HG03520 (cell line): ENCODE data around the gene FGFBP3.

Experiments used
- ATAC-seq: cut with Tn5 transposase; IDR thresholded peaks from one replicate; pipeline ENCODE4 v1.9.1; 2021; ENCODE audit warnings: mild to moderate bottlenecking, moderate library complexity; ENCODE audit not compliant: unreplicated experiment

FGFBP3 gene, protein sequence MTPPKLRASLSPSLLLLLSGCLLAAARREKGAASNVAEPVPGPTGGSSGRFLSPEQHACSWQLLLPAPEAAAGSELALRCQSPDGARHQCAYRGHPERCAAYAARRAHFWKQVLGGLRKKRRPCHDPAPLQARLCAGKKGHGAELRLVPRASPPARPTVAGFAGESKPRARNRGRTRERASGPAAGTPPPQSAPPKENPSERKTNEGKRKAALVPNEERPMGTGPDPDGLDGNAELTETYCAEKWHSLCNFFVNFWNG

DNA sequence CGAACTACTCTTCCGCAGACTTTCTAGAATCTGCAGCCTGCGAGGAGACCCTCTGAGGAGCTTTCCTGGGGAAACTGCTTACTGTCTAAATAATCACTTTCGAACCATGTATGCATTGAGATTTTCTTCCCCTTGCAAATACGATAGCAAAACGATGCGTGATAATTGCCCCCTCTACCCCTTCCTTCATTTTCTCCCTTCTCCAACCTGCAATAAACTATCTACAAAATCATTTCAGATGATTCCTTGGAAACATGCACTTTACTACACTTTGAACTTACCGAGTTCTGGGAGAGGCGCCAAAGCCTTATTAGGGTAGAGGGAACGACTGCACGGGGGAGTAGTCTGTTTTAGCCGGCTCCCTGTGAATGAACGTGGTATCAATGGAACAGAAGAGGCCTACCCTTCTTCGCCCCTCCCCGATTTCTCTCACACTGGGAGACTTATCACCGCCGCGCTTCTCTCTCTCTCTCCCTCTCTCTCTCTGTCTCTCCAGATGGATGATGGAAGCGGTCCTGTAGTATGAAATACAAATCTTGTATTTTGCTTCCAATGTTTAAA, at the start of gene FGFBP3:
Gene FGFBP3, minus strand, starts transcription at position 370 of the 561 bp plus-strand sequence. CDS start 517 bp downstream, outside the sequence.
- no peak for ATAC-seq

DNA sequence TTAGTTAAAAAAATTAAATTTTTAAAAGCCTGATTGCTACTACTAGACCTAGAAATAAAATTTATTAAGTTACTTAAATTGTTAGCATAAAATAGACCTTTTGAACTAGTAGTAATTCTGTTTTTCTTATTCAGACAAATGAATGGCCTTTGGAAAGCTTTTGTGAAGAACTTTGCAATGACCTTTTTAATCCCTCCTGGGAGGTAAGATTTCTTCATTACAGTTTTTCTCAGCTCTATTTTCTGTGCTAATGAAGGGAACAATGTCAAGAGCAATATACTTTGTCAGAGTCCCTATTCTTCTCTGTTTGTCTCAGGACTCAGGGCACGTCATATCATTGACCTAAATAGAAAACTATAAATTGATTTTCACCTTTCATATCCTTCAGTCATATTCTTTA, 47.8 kb upstream of the FGFBP3 start:
- ATAC-seq: no peak

DNA sequence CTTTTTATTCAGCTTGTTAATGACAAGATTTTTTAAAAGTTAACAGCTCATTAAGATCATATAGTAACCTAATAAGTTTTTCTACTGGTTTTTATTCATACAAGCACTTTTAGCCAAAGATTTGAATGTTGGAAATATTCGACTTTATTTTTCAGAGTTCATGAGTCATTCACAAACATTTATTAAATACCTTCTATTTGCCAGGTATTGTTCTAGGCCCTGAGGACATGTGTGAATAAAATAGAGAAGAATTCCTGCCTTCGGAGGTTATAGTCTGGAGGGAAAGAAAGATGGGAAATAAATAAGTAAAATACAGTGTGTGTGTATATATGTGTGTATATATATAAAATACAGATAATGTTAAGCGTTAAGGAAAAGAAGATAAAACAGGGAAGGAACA, 45.8 kb upstream of the FGFBP3 start:
- ATAC-seq: no peak

DNA sequence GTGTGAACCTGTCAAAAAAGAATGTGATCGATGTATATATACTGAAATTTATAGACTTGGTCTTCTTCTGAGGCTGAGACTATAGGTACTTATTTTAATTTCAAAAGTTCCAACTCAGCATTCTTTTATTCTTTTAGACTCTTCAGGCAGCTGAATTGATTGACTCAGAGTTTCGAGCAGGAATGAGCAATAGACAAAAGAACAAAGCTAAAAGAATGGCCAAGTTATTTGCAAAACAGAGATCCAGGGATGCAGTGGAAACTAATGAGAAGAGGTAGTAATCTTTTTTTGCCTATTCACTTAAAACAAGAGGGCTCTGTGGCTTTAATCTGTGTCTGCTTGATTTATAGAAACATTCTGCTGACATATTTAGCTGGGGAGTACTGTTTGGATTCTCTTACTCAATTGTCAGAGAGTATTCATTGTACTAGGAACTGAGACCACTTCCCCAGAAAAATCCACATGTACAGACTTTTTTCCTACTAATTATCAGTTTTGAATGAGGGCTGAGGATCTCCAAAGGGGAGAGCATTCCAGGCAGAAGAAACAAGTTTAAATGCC, 44.4 kb upstream of the FGFBP3 start:
- ATAC-seq: no peak

DNA sequence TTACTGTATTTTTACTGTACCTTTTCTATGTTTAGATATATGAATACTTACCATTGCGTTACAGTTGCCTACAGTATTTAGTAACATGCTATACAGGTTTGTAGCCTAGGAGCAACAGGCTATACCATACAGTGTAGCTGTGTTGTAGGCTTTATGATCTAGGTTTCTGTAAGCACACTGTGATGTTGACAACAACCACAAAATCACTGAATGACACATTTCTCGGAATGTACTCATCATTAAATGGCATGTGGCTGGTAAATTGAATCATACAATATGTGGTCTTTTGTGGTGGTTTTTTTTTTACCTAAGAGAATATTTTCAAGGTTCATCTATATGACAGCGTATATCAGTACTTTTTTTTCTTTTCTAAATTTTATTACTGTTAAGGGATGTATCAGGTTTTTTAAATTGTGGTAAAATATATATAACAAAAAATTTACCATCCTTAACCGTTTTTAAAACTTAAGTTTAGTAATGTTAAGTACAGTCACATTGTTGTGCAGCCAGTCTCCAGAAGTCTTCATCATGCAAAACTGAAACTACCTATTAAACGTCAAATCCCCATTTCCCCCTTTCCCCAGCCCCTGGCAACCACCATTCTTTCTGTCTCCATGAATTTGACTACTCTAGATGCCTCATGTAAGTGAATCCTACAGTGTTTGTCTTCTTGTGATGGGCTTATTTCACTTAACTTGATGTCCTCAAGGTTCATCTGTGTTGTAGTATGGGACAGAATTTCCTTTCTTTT, 35.8 kb upstream of the FGFBP3 start:
- ATAC-seq: peak; percentile 55

DNA sequence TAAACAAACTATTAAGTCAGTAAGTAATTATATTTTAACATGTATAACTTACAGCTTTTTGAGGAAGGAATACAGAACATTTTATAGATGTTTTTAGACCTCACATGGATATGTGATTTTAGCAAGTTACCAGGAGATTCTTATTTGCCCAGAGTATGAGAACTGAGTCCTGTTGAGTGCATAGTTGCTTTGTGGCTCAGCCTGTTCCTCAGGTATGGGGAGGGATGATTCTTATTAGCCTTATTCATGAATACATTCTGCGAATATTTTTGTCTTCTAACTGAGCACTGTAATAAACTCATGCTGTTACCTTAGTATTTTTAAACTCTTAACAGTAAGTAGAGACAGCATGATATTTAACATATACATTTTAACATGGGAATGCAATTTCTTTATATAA, 32.1 kb upstream of the FGFBP3 start:
- no peak for ATAC-seq

DNA sequence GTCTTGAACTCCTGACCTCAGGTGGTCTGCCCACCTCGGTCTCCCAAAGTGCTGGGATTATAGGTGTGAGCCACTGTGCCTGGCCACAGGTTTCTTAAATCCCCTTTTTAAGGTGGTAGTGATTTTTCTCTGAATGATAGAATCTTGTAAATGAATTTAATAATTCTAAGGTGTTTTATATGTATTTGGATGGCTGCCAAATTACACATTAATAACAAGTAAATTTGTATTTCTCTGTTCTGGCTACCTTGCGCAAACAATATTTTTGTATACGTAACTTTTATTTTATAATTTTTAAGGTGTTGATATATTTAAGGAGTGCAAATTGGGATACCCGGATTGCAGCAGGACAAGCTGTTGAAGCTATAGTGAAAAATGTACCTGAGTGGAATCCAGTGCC, 30.4 kb upstream of the FGFBP3 start:
- no peak for ATAC-seq

DNA sequence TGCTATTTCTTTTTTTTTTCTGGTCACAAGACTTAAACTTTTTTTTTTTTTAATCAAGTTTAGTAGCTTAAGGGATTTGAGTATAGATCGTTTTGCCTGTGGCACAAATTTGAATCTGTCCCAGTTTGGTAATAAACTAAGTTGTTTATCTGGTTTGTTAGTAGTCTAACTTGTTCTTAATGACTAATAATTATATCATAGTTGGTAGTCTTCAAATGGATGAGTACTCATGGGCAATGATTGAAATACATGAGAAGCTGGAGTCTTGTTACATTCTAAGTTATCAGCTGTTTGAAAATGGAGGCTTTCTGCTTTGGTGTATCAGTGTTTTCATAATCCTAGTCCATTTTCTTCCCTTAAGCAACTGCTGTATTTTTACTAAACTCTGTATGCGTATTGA, 26.6 kb upstream of the FGFBP3 start:
- no peak for ATAC-seq

DNA sequence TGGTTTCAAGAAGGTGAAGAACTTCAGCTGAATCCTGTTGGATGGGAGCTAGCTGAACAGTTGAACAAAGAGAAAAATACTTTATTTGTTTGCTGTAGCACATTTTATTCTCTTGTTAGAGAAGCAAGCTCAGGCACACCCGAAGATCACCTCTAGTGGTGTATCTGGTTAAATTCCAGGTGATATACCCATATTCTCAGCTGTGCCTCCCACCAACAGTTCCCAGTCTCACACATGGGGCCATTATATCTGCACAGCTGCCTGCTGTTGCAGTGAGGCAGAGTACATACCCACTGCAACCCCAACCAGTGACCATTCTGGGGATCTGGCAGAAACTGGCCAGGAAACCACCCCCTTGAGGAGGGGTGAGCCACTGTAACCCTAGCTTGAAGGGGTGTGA, 23.5 kb upstream of the FGFBP3 start:
- ATAC-seq: no peak

DNA sequence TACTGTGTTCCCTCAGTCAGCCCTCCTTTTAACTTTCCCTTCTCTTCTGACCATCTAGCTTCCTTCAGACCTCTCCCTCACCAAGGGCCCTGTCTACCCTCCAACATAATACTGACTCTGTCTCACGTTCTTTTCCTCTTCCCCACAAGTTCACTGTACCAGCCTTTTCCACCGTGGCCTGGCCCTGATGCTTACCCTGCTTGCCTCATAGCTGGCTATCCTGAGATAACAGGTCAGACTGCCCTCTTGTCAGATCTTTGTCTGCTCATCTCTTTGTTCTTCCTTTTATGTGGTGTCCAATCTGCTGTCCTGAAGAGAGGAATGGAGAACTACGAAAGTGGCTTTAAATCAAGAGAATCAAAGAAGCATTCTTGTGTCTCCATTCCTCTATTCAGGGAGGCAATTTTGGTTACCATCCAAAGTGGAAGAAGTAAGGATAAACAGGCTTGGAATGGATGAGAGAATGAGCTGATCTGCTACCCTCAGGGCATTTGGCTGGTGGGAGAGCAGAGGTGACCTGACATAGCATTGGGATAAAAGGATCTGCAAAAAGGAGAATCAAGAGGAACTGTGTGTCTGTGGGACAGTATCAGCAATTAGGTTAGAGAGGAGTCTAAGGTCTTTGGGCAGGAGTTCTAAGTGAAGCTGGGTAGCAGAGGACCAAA, 22.4 kb upstream of the FGFBP3 start:
- no peak for ATAC-seq

DNA sequence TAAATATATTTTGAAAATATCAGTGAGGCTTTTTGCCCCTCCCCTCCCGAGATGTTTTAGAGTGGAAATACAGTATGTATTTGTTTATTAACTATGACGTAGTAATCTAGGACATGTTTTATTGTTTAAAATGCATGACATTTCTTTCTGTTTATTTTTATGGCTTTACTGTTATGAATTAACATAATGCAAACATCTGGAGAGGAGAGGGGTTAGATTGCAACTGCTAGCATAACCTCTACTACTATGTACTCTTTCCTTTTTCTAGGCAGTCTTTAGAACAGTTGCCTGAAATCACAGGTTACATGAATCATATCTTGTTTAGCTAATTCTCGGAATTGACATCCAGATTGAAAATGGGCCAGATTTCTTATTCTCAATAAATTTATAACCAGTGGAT, 21.7 kb upstream of the FGFBP3 start:
- no peak for ATAC-seq

DNA sequence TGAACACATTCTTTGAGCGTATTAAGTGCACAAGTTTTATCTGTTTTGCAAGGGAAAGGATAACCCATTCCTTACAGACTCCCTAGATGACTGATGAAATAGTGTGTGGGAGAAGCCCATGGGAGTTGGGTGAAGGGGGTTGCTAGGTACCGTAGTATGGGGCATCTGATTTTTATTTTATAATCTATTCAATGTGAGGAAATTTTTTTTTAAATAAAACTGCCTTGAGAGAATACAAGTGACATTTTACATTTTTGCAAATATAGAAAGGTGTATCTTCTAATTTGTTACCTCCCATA, 15.7 kb upstream of the FGFBP3 start:
- no peak for ATAC-seq

DNA sequence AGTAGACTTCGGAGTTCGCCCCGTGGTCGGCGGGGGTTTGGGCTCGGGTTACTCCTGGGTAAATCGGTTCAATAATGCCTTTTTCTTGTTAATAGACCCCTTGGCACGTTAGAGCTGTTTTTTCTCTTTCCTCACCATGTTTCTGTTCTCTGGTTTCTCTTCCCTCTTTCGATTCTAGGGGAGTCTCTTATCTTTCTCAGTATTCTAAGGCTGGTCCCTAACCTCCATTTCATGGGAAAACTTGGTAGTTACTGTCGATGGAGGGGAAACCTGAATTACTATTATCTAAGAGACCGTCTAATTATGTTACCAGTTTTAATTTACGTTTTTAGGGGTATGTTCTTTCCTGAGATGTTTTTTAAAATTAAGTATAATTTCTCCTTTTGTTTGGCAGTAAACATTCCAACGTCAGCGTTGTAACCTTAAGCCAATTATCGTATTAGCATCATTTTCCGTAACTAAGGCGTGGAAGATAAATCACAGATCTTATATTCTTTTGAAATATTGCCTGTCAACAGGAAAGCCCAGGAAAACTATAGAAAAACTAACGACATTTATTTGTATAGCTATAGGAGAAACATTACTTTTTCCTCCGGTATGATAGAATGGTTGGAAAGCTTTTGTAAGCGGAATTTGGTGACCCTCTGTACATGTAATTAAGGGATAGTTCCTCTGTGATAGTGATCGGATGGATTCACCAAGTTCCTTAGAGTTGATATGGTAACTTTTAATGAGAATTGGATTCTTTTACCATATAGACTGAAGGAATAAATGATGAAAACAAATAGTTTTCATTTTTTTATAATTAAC, 15.1 kb upstream of the FGFBP3 start:
- ATAC-seq: no peak

DNA sequence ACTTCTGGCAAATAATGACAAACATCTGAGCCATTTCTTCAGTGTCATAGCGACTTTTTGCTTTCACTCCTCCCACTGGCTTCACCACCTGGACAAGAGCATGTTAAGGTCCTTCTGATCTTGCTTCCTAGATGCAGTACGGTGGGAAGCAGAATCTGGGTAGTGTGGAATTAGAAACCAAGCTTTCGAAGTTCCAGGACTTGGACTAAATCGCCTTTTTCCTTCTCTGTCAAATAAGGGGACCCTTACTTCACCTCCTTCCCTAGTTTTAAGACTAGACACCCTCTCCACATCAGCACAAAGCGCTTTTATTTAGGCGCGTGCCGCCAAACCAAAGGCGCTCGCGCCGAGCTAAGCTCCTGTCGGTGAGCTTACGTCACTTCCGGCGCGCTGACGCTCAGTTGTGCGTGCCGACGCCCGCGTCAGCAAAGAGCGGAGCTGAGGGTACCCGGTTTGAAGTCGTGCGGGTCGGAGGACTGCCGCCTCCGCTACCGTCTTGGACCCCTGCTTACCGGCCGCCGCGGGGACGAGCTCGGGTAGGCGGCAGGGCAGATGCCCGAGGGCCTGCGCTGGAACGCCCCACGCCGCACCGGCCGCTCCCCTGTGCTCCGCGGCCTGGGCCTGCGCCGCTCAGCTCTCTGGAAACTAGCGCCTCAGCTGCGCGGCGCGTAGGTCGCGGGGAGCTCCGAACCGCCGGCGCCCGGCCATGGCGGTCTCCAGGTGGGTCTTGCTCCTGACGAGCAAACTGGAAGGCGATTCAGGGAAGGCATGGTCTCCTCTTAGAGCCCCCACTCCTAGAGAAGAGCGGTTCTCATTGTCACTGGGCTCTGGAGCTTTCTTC, 14.3 kb upstream of the FGFBP3 start, which contains the start of gene BTAF1:
Gene BTAF1, plus strand, starts transcription at position 400 of the 841 bp plus-strand sequence. Its CDS starts 307 bp downstream, at position 707.
- ATAC-seq: peak; percentile 96

DNA sequence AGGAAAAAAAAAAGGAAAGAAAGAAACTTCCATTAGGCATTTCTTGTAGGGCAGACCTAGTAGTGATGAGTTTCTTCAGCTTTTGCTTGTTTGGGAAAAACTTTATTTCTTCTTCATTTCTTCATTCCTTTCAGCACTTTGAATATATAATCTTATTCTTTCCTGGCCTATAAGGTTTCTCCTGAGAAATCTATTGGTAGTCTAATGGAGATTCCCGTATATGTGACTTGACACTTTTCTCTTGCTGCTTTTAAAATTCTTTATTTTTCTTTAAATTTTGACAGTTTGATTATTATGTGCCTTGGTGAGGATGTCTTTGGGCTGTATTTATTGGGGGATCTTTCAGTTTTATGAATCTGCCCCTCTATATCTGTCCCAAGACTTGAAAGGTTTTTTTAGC, 10.4 kb upstream of the FGFBP3 start:
- no peak for ATAC-seq

DNA sequence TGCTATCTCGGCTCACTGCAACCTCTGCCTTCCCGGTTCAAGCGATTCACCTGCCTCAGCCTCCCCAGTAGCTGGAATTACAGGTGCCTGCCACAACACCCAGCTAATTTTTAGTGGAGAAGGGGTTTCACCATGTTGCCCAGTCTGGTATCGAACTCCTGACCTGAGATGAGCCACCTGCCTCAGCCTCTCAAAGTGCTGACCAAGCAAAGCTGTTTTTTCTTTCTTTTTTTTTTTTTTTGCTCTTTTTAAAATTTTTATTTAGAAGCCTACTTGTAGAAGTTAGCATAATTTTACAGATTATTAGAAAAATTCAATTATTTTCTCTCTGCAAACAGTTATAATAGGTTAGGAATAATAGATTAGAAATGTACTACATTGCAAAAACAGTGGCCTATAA, 1.2 kb upstream of the FGFBP3 start:
- ATAC-seq: no peak

DNA sequence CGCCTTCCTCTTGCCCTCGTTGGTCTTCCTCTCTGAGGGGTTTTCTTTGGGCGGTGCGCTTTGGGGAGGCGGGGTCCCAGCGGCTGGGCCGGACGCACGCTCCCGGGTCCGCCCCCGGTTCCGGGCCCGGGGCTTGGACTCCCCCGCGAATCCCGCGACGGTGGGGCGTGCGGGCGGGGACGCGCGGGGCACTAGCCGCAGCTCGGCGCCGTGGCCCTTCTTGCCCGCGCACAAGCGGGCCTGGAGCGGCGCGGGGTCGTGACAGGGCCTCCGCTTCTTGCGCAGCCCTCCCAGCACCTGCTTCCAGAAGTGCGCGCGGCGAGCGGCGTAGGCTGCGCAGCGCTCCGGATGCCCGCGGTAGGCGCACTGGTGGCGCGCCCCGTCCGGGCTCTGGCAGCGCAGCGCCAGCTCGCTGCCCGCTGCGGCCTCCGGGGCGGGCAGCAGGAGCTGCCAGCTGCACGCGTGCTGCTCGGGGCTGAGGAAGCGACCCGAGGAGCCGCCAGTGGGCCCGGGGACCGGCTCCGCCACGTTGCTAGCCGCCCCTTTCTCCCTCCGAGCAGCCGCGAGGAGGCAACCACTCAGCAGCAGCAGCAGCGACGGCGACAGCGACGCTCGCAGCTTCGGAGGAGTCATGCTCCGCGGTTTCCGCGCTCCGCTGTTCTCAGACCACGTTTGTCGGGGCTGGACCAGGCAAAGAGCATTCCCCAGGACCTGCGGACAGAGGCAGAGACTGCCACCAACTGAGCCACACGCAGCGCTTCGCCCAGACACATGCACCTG, 759 bp downstream of the FGFBP3 start:
- peak; percentile 91 for ATAC-seq

DNA sequence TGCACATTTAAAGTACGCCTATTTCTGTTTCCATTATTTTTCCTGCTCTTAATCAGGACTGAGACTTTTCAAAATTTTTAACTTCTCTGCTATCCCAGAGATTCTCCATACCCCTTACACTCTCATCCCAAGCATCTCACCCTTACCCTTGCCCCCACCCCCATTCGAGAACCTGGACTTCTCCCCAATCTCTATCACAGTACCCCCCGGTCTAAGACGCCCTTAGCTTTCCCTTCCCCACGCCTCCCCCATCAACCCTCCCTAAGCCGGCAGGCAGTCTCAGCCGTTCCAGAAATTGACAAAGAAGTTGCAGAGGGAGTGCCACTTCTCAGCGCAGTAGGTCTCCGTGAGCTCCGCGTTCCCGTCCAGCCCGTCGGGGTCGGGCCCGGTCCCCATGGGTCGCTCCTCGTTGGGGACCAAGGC, 1.4 kb downstream of the FGFBP3 start:
- no peak for ATAC-seq

DNA sequence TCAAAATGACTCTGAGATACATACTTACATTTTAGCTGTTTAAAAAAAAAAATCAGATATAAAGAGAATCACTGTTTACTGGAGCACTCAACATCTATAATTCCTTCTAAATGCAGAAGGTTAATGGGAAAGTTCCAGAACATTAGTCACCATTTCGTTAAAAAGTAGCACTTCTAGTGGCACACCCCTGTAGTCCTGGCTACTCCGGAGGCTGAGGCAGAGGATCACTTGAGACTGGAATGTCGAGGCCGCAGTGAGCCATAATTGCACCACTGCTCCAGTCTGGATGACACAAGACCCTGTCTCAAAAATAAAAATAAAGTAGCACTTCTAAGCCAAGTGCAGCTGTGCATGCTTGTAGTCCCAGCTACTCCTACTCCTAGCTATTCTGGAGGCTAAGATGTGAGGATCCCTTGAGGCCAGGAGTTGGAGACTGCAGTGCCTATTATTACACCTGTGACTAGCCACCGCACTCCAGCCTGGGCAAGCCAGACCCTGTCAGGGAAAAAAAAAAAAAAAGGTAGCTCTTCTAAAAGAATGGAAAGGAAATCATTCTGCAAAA, 2.2 kb downstream of the FGFBP3 start:
- no peak for ATAC-seq
